Activated T-helper 17 cell treated with anti-CD3 and anti-CD28 coated beads, Interleukin-2, amount 50 U/mL, for 72 hours (primary cell): ENCODE results near the gene PIGC. TPM values are rescaled to one million over a fixed set of nuclear protein-coding genes. Genes with fewer than 3 reads are reported as not detected.
"Not testable (repeated sequence)": the region's sequence is repeated elsewhere in the genome, so short reads cannot be mapped to it uniquely, and the experiment has no call there.

ENCODE experiments used
- ATAC-seq: fragments of 150-1000 bp; cut with Tn5 transposase; replicated peaks from 2 replicates; pipeline ENCODE4 v1.10.0; 2021; ENCODE audit warnings: mild to moderate bottlenecking, moderate library complexity
- H3K27ac Mint-ChIP-seq: one replicate; pipeline ENCODE4 v1.8.0; 2022; ENCODE audit warnings: mixed read lengths
- H3K27me3 Mint-ChIP-seq: one replicate; pipeline ENCODE4 v1.8.0; 2022; ENCODE audit warnings: mixed read lengths
- H3K36me3 Mint-ChIP-seq: one replicate; pipeline ENCODE4 v1.8.0; 2022; ENCODE audit warnings: low read depth, mild to moderate bottlenecking, mixed read lengths
- H3K4me1 Mint-ChIP-seq: one replicate; pipeline ENCODE4 v1.8.0; 2022; ENCODE audit warnings: mixed read lengths
- H3K4me3 Mint-ChIP-seq: one replicate; pipeline ENCODE4 v1.8.0; 2022; ENCODE audit warnings: mild to moderate bottlenecking, mixed read lengths
- H3K9me3 Mint-ChIP-seq: one replicate; pipeline ENCODE4 v1.8.0; 2022; ENCODE audit warnings: mixed read lengths
- total RNA-seq, 2 donors: library from RNA; stranded (reverse); gene quantifications; one replicate each; pipeline ENCODE4 v1.2.3, GENCODE V29; 2022

PIGC gene
- total RNA-seq, 2 donors from 2014 or later, result 11.3 to 13.3 TPM

- H3K27me3 Mint-ChIP-seq, result peaks cover 8% of the 10 kb centered on the region
- H3K27ac Mint-ChIP-seq, result no peak overlapping the region
- H3K4me3 Mint-ChIP-seq, result no peak overlapping the region
- H3K9me3 Mint-ChIP-seq, result no peaks in the 10 kb centered on the region
- no peaks in the 10 kb centered on the region for H3K36me3 Mint-ChIP-seq
- ATAC-seq, result no peak
- peaks cover 15% of the 10 kb centered on the region for H3K4me1 Mint-ChIP-seq
Measured at GRCh38 chr1:172453607-172454006, 9.7 kb upstream of the PIGC start.

- peaks cover 8% of the 10 kb centered on the region for H3K27me3 Mint-ChIP-seq
- ATAC-seq, result no peak
- no peak overlapping the region for H3K27ac Mint-ChIP-seq
- H3K36me3 Mint-ChIP-seq, result no peaks in the 10 kb centered on the region
- H3K4me1 Mint-ChIP-seq, result peaks cover 15% of the 10 kb centered on the region
- H3K4me3 Mint-ChIP-seq, result no peak overlapping the region
- no peaks in the 10 kb centered on the region for H3K9me3 Mint-ChIP-seq
Measured at GRCh38 chr1:172453153-172453545, 9.3 kb upstream of the PIGC start.

GRCh38 chr1:172452536-172453152 lies 8.8 kb upstream of the PIGC start:
- Mint-ChIP-seq H3K27ac (no peak overlapping the region), H3K4me3 (no peak overlapping the region), H3K9me3 (no peaks in the 10 kb centered on the region), H3K27me3 (peaks cover 8% of the 10 kb centered on the region), H3K4me1 (peaks cover 15% of the 10 kb centered on the region), H3K36me3 (no peaks in the 10 kb centered on the region)
- ATAC-seq, result no peak

- H3K36me3 Mint-ChIP-seq, result no peaks in the 10 kb centered on the region
- no peaks in the 10 kb centered on the region for H3K9me3 Mint-ChIP-seq
- H3K4me1 Mint-ChIP-seq, result peaks cover 15% of the 10 kb centered on the region
- peak overlapping the region; percentile 26 for H3K4me3 Mint-ChIP-seq
- peaks cover 4% of the 10 kb centered on the region for H3K27me3 Mint-ChIP-seq
- H3K27ac Mint-ChIP-seq, result peak overlapping the region; percentile 51
- peak; percentile 78 for ATAC-seq
Measured at GRCh38 chr1:172451002-172451443, 7.2 kb upstream of the PIGC start.

- Mint-ChIP-seq H3K27me3 (peaks cover 4% of the 10 kb centered on the region), H3K27ac (peak overlapping the region; percentile 51), H3K36me3 (no peaks in the 10 kb centered on the region), H3K4me3 (peak overlapping the region; percentile 26), H3K4me1 (peaks cover 15% of the 10 kb centered on the region), H3K9me3 (no peaks in the 10 kb centered on the region)
- no peak for ATAC-seq
Measured at GRCh38 chr1:172450524-172450885, 6.6 kb upstream of the PIGC start.

GRCh38 chr1:172449585-172450523 lies 6.0 kb upstream of the PIGC start:
- Mint-ChIP-seq H3K9me3 (no peaks in the 10 kb centered on the region), H3K36me3 (no peaks in the 10 kb centered on the region), H3K4me1 (peaks cover 15% of the 10 kb centered on the region), H3K4me3 (peak overlapping the region; percentile 26), H3K27ac (peak overlapping the region; percentile 51), H3K27me3 (peaks cover 2% of the 10 kb centered on the region)
- peak; percentile 66 for ATAC-seq

GRCh38 chr1:172448995-172449584 lies 5.2 kb upstream of the PIGC start:
- Mint-ChIP-seq H3K9me3 (no peaks in the 10 kb centered on the region), H3K27me3 (no peaks in the 10 kb centered on the region), H3K4me1 (peaks cover 18% of the 10 kb centered on the region), H3K27ac (peak overlapping the region; percentile 0), H3K4me3 (peak overlapping the region; percentile 26), H3K36me3 (no peaks in the 10 kb centered on the region)
- peak; percentile 62 for ATAC-seq

GRCh38 chr1:172447641-172448040 lies 3.8 kb upstream of the PIGC start:
- no peaks in the 10 kb centered on the region for H3K9me3 Mint-ChIP-seq
- H3K36me3 Mint-ChIP-seq, result peaks cover under 1% of the 10 kb centered on the region
- no peak for ATAC-seq
- H3K27me3 Mint-ChIP-seq, result no peaks in the 10 kb centered on the region
- H3K27ac Mint-ChIP-seq, result no peak overlapping the region
- peaks cover 20% of the 10 kb centered on the region for H3K4me1 Mint-ChIP-seq
- H3K4me3 Mint-ChIP-seq, result no peak overlapping the region

- H3K36me3 Mint-ChIP-seq, result peaks cover 11% of the 10 kb centered on the region
- no peaks in the 10 kb centered on the region for H3K27me3 Mint-ChIP-seq
- no peaks in the 10 kb centered on the region for H3K9me3 Mint-ChIP-seq
- H3K27ac Mint-ChIP-seq, result peak overlapping the region; percentile 53
- H3K4me3 Mint-ChIP-seq, result no peak overlapping the region
- H3K4me1 Mint-ChIP-seq, result peaks cover 30% of the 10 kb centered on the region
- ATAC-seq, result no peak
Measured at GRCh38 chr1:172446547-172446946, 2.7 kb upstream of the PIGC start.

GRCh38 chr1:172442843-172443565 lies 865 bp downstream of the PIGC start:
- Mint-ChIP-seq H3K36me3 (peaks cover 19% of the 10 kb centered on the region), H3K4me3 (peak overlapping the region; percentile 88)

GRCh38 chr1:172442404-172442803 lies 1.5 kb downstream of the PIGC start:
- Mint-ChIP-seq H3K4me1 (peaks cover 21% of the 10 kb centered on the region), H3K27me3 (no peaks in the 10 kb centered on the region), H3K4me3 (peak overlapping the region; percentile 88), H3K27ac (peak overlapping the region; percentile 9), H3K9me3 (no peaks in the 10 kb centered on the region), H3K36me3 (peaks cover 19% of the 10 kb centered on the region)
- no peak for ATAC-seq

More at GRCh38 chr1:172442843-172443565, 865 bp downstream of the PIGC start:
- no peaks in the 10 kb centered on the region for H3K27me3 Mint-ChIP-seq
- peaks cover 21% of the 10 kb centered on the region for H3K4me1 Mint-ChIP-seq
- ATAC-seq, result peak; percentile 1
- no peaks in the 10 kb centered on the region for H3K9me3 Mint-ChIP-seq
- peak overlapping the region; percentile 92 for H3K27ac Mint-ChIP-seq

GRCh38 chr1:172437183-172437582 lies 6.7 kb downstream of the PIGC start:
- not testable (repeated sequence) for H3K27me3 Mint-ChIP-seq, ATAC-seq, H3K27ac Mint-ChIP-seq, H3K9me3 Mint-ChIP-seq, H3K4me3 Mint-ChIP-seq
- Mint-ChIP-seq H3K4me1 (peaks cover 20% of the 10 kb centered on the region), H3K36me3 (peaks cover 14% of the 10 kb centered on the region)

GRCh38 chr1:172431721-172432192 lies 12.1 kb downstream of the PIGC start:
- H3K36me3 Mint-ChIP-seq, result no peaks in the 10 kb centered on the region
- H3K27ac Mint-ChIP-seq, result no peak overlapping the region
- no peak for ATAC-seq
- peak overlapping the region; percentile 14 for H3K4me3 Mint-ChIP-seq
- peaks cover 19% of the 10 kb centered on the region for H3K4me1 Mint-ChIP-seq
- H3K9me3 Mint-ChIP-seq, result no peaks in the 10 kb centered on the region
- H3K27me3 Mint-ChIP-seq, result no peaks in the 10 kb centered on the region

GRCh38 chr1:172431204-172431603 lies 12.7 kb downstream of the PIGC start:
- ATAC-seq, result peak; percentile 37
- Mint-ChIP-seq H3K4me1 (peaks cover 19% of the 10 kb centered on the region), H3K36me3 (no peaks in the 10 kb centered on the region), H3K27me3 (no peaks in the 10 kb centered on the region), H3K4me3 (peak overlapping the region; percentile 14), H3K27ac (no peak overlapping the region), H3K9me3 (no peaks in the 10 kb centered on the region)
